Measurements from ENCODE around the gene TSHZ2.

DNA sequence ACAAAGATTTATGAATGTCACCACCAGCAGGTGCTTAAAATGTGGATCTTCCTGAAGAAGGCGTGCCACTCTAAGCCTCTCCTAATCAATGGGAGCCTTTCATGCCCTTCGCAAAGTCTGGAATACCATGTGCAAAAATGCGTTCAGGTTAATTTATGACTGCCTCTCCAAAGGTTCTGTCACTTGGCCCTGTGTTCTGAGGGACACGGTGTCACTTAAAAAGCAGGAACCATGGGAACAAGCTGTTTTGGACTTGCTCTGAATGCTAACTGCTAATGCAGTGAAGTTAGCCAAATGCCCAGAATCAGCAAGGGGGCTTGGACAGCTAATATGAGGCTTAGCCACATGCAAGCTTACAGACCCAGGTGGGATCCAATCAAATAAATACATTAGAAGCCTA, 250.3 kb downstream of the TSHZ2 start:
- TF ChIP-seq, protein P1, sequence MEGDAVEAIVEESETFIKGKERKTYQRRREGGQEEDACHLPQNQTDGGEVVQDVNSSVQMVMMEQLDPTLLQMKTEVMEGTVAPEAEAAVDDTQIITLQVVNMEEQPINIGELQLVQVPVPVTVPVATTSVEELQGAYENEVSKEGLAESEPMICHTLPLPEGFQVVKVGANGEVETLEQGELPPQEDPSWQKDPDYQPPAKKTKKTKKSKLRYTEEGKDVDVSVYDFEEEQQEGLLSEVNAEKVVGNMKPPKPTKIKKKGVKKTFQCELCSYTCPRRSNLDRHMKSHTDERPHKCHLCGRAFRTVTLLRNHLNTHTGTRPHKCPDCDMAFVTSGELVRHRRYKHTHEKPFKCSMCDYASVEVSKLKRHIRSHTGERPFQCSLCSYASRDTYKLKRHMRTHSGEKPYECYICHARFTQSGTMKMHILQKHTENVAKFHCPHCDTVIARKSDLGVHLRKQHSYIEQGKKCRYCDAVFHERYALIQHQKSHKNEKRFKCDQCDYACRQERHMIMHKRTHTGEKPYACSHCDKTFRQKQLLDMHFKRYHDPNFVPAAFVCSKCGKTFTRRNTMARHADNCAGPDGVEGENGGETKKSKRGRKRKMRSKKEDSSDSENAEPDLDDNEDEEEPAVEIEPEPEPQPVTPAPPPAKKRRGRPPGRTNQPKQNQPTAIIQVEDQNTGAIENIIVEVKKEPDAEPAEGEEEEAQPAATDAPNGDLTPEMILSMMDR (IDR thresholded peaks at IDR 0.05): no peak
- TF ChIP-seq POLR2A (IDR thresholded peaks at IDR 0.05) (no peak), POLR2AphosphoS5 (IDR thresholded peaks at IDR 0.05; ENCODE audit: insufficient read depth in 1 of 2, low read depth in 1 of 2) (no peak)

Measured in vagina (tissue), 2 donors.